Right forelimb (tissue), 1 donor: ENCODE data around the gene CREB3L1.

Experiments
- DNase-seq: peaks from one replicate; pipeline ENCODE4 v3.0.0-alpha.2; 2018

The CREB3L1 gene

GRCh38 chr11:46348566-46349401 is 71.3 kb downstream of the CREB3L1 start:
- no peak for DNase-seq

GRCh38 chr11:46350695-46351094 is 73.2 kb downstream of the CREB3L1 start:
- DNase-seq, result no peak

GRCh38 chr11:46351148-46351547 is 73.7 kb downstream of the CREB3L1 start:
- DNase-seq, result no peak

GRCh38 chr11:46351606-46352005 is 74.1 kb downstream of the CREB3L1 start:
- no peak for DNase-seq

- DNase-seq, result no peak
These were observed 74.8 kb downstream of the CREB3L1 start for GRCh38 chr11:46352063-46352841.

- no peak for DNase-seq
These were observed 76.2 kb downstream of the CREB3L1 start for GRCh38 chr11:46353698-46354097.

GRCh38 chr11:46356924-46357482 is 79.5 kb downstream of the CREB3L1 start:
- DNase-seq, result no peak

GRCh38 chr11:46357483-46357936 is 80.0 kb downstream of the CREB3L1 start:
- DNase-seq, result no peak

GRCh38 chr11:46359953-46360352 is 82.5 kb downstream of the CREB3L1 start:
- no peak for DNase-seq

GRCh38 chr11:46360878-46361277 is 83.4 kb downstream of the CREB3L1 start:
- DNase-seq, result no peak

GRCh38 chr11:46361283-46362155 is 84.1 kb downstream of the CREB3L1 start:
- peak; percentile 76 for DNase-seq

- DNase-seq, result no peak
These were observed 84.9 kb downstream of the CREB3L1 start for GRCh38 chr11:46362156-46363030.

GRCh38 chr11:46363031-46363407 is 85.6 kb downstream of the CREB3L1 start:
- DNase-seq, result no peak

- no peak for DNase-seq
These were observed 86.1 kb downstream of the CREB3L1 start for GRCh38 chr11:46363455-46364005.

- no peak for DNase-seq
These were observed 86.6 kb downstream of the CREB3L1 start for GRCh38 chr11:46364056-46364455.

GRCh38 chr11:46364791-46365190 is 87.3 kb downstream of the CREB3L1 start:
- no peak for DNase-seq

- no peak for DNase-seq
These were observed 88.8 kb downstream of the CREB3L1 start for GRCh38 chr11:46366260-46366659.

GRCh38 chr11:46366661-46367161 is 89.2 kb downstream of the CREB3L1 start:
- no peak for DNase-seq

- peak; percentile 84 for DNase-seq
These were observed 89.9 kb downstream of the CREB3L1 start for GRCh38 chr11:46367244-46367915.

GRCh38 chr11:46367916-46368267 is 90.4 kb downstream of the CREB3L1 start:
- no peak for DNase-seq
